Subcutaneous adipose tissue (tissue), 4 donors: Measurements from ENCODE around the gene CRAMP1. TPM values are rescaled to one million over a fixed set of nuclear protein-coding genes. Genes with fewer than 3 reads are reported as not detected.

ENCODE experiments used
- CTCF ChIP-seq: fragments of 450-650 bp; IDR thresholded peaks from one replicate; pipeline ENCODE4 v1.5.1; 2016; ENCODE audit warnings: low read depth, mild to moderate bottlenecking, control low read depth, antibody characterized with exemption, moderate library complexity
- total RNA-seq, 4 donors: library from RNA; depleted of rRNA; stranded (reverse); fragments of >200 nt; gene quantifications; one replicate each; pipeline ENCODE4 v1.1.0, GENCODE V29; 2016

The CRAMP1 gene
- total RNA-seq, 4 donors from 2014 or later = 6.8 to 13.9 (median 8.7) TPM

- TF ChIP-seq CTCF = no peak
Measured at GRCh38 chr16:1667271-1667670, 55.1 kb downstream of the CRAMP1 start.

GRCh38 chr16:1667916-1668315 lies 55.8 kb downstream of the CRAMP1 start:
- TF ChIP-seq CTCF = no peak

DNA sequence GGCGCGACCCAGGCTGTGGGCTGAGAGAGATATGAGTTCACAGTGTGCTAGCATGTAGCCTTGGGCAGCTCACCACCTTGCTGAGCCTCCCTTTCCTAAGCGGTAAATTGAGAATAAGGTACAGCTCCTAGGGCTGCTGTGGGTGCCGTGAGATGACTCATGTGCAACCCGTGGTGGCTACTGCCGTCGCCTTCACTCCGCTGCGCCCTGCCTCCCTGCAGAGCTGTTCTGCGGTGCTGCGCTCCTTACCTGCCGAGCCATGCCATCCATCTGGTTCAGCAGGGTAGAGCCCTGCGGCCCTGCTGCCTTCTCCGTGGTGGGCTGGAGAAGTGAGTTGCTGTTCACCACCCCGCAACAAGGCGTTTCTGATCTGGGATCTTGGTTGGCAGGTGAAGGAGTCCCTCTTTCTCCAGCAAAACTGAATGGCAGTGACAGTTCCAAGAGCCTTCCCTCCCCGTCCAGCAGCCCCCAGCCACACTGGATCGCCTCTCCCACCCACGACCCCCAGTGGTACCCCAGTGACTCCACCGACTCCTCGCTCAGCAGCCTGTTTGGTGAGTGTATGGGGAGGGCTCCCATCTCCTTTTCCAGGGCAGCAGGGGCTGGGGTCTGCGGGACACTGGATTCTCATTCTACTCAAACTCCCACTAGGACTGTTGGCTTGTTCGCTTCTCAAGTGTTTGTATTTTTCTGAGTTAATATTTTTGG lies 56.6 kb downstream of the CRAMP1 start:
- no peak for TF ChIP-seq CTCF

GRCh38 chr16:1669698-1670097 lies 57.5 kb downstream of the CRAMP1 start:
- no peak for TF ChIP-seq CTCF

DNA sequence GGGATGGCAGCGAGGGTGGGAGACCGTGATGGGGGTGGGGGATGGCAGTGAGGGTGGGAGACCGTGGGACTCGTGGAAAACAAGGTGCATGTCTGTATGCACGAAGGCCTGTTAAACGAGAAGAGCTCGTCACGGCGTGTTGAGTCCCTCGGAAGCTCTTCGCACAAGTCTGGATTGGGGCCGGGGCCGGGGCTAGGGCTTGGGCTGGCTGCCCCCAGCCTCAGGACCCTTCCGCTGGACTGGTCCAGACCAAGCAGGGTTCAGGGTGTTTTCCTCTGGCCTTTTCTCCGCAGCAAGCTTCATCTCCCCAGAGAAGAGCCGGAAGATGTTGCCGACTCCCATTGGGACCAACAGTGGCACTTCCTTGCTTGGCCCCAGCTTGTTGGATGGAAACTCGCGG lies 58.2 kb downstream of the CRAMP1 start:
- TF ChIP-seq CTCF = no peak

- TF ChIP-seq CTCF = no peak
Measured at GRCh38 chr16:1670866-1671265, 58.7 kb downstream of the CRAMP1 start.

DNA sequence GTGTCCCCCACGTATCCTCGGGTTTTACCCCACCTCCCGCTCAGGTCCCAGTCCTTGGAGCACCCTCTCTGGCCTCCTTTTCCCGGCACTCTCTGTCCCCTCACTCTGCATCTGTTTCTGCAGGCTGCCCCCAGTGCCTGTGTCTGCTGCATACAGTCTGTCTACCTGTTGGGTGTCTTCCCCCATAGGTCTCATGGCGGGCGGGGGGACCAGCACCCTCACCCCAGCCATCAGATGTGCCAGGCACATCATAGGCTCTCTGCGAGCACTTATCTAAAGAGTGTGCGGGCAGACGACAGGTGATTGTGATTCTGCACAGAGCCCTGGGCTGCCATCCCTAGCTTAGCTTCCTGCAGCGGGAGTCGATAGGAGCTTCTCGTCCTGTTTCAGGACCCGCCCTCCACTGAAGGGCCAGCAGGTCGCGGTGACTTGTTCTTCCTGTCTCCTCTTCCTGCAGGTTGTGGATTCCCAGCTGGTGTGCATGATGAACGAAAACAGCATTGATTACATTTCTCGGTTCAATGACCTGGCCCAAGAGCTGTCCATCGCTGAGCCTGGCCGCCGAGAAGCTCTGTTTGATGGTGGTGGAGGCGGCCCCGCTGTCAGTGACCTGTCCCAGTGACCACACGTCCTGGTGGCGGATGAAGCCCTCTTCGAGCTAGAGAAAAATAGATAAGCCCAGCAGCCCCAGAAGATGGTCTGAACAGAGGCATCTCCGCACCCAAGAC lies 61.4 kb downstream of the CRAMP1 start:
- TF ChIP-seq CTCF = no peak
